HCT116 (cell line): ENCODE results near the gene SOD3. TPM values are rescaled to one million over a fixed set of nuclear protein-coding genes. Genes with fewer than 3 reads are reported as not detected.

ENCODE experiments used
- ATAC-seq: fragments of 200-7000 bp; cut with Tn5 transposase; 2 replicates; pipeline ENCODE4 v1.9.1; 2020; ENCODE audit warnings: mild to moderate bottlenecking, moderate library complexity
- BruUV-seq: library from RNA; stranded (reverse); fragments of 400-500 nt; replicated peaks from 2 replicates; lab custom pipeline; 2021; lab: Mats Ljungman, UMichigan
- CTCF ChIA-PET: fragments of 300-600 bp; sonication (Branson Sonifier 250); formaldehyde crosslinking; loops from one replicate; lab custom pipeline; 2021; ENCODE audit warnings: antibody characterized with exemption; lab: Charles Lee
- POLR2A ChIA-PET: fragments of 300-600, 350-600 bp; sonication (Branson Sonifier 250); formaldehyde crosslinking; loops from one replicate; lab custom pipeline; 2021; ENCODE audit warnings: antibody characterized with exemption; lab: Charles Lee
- RAD21 ChIA-PET, 2 experiments: fragments of 300-600 bp; sonication (Branson Sonifier 250); formaldehyde crosslinking; loops; one replicate each; lab custom pipeline; 2023; ENCODE audit warnings: low total read pairs in 2 of 2; ENCODE audit not compliant: uncharacterized antibody in 2 of 2, unreplicated experiment in 2 of 2, low non-redundant PET in 1 of 2; lab: Charles Lee
- DNase-seq: peaks from one replicate; pipeline ENCODE4 v3.0.0-alpha.2; 2010; ENCODE audit warnings: low read depth, low spot score
- H2AFZ ChIP-seq: fragments of 200-600 bp; shearing (Covaris generic), sonication (generic); 2 replicates; pipeline ENCODE4 v1.6.1; 2017; ENCODE audit warnings: low read depth, mixed run types, mixed read lengths, antibody characterized with exemption, low read length; ENCODE audit not compliant: poor library complexity, severe bottlenecking
- H3K27ac ChIP-seq: 2 replicates; pipeline ENCODE4 v1.5.1; 2012; ENCODE audit warnings: low read depth, low read length
- H3K27me3 ChIP-seq: fragments of 200-600 bp; sonication (generic); 2 replicates; pipeline ENCODE4 v1.6.1; 2016; ENCODE audit warnings: mixed run types, low read length, mixed read lengths; ENCODE audit not compliant: insufficient read depth
- H3K36me3 ChIP-seq, 2 experiments: fragments of 200-500 bp in 1 of 2; fragments of 200-600 bp in 1 of 2; sonication (Bioruptor generic) in 1 of 2; sonication (generic) in 1 of 2; 2 replicates each; pipeline versions ENCODE4 v1.5.1 to v1.6.1; 2014 to 2016; ENCODE audit warnings: low read length in 2 of 2, inconsistent platforms in 1 of 2, mixed read lengths in 1 of 2, mixed run types in 1 of 2; ENCODE audit not compliant: insufficient read depth in 2 of 2, control insufficient read depth in 1 of 2
- H3K4me1 ChIP-seq, 2 experiments: fragments of 200-600 bp in 1 of 2; sonication (generic) in 1 of 2; 2 replicates each; pipeline versions ENCODE4 v1.5.1 to v1.6.1; 2012 to 2017; ENCODE audit warnings: low read length in 2 of 2, inconsistent platforms in 1 of 2, mild to moderate bottlenecking in 1 of 2, mixed read lengths in 1 of 2, mixed run types in 1 of 2, moderate library complexity in 1 of 2; ENCODE audit not compliant: insufficient read depth in 2 of 2, control insufficient read depth in 1 of 2
- H3K4me2 ChIP-seq: fragments of 200-600 bp; sonication (generic); 2 replicates; pipeline ENCODE4 v1.6.1; 2017; ENCODE audit warnings: mixed run types, low read length, mixed read lengths
- H3K4me3 ChIP-seq, 2 experiments: fragments of 200-600 bp in 1 of 2; sonication (generic) in 1 of 2; replicated peaks in 1 of 2; 2 replicates each; pipeline ENCODE4 v1.5.1; 2011 to 2016; ENCODE audit warnings: low read length in 2 of 2, control low read depth in 1 of 2, low read depth in 1 of 2, mild to moderate bottlenecking in 1 of 2, mixed read lengths in 1 of 2, mixed run types in 1 of 2
- H3K79me2 ChIP-seq: fragments of 200-600 bp; sonication (generic); 2 replicates; pipeline ENCODE4 v1.6.1; 2017; ENCODE audit warnings: mild to moderate bottlenecking, mixed run types, low read length, moderate library complexity, mixed read lengths; ENCODE audit not compliant: insufficient read depth
- H3K9ac ChIP-seq: fragments of 200-600 bp; sonication (generic); 2 replicates; pipeline ENCODE4 v1.6.1; 2016; ENCODE audit warnings: low read length, mixed read lengths
- H3K9me2 ChIP-seq: fragments of 200-600 bp; sonication (generic), shearing (Covaris generic); 2 replicates; pipeline ENCODE4 v1.6.1; 2017; ENCODE audit warnings: mixed run types, mild to moderate bottlenecking, moderate library complexity; ENCODE audit not compliant: insufficient read depth
- H3K9me3 ChIP-seq, 2 experiments: fragments of 200-500 bp in 1 of 2; fragments of 200-600 bp in 1 of 2; sonication (Bioruptor generic) in 1 of 2; sonication (generic) in 1 of 2; 2 replicates each; pipeline ENCODE4 v1.6.1; 2014 to 2017; ENCODE audit warnings: low read length in 2 of 2, mixed read lengths in 2 of 2, inconsistent platforms in 1 of 2, low read depth in 1 of 2, mild to moderate bottlenecking in 1 of 2, mixed run types in 1 of 2, moderate library complexity in 1 of 2; ENCODE audit not compliant: control insufficient read depth in 1 of 2, insufficient read depth in 1 of 2
- H4K20me1 ChIP-seq: fragments of 200-600 bp; sonication (generic), shearing (Covaris generic); 2 replicates; pipeline ENCODE4 v1.6.1; 2017; ENCODE audit warnings: mixed run types, mild to moderate bottlenecking, moderate library complexity; ENCODE audit not compliant: insufficient read depth
- CBX3 ChIP-seq: IDR thresholded peaks from 2 replicates; pipeline ENCODE4 v1.6.1; 2012; ENCODE audit warnings: low read depth
- CTCF ChIP-seq, 3 experiments: fragments of 200-600 bp in 1 of 3; sonication (generic) in 1 of 3; IDR thresholded peaks in 2 of 3; conservative IDR thresholded peaks in 1 of 3; 2 replicates each; pipeline ENCODE4 v1.5.1; 2012 to 2017; ENCODE audit warnings: low read depth in 2 of 3, low read length in 2 of 3, antibody characterized with exemption in 1 of 3, borderline replicate concordance in 1 of 3, control low read depth in 1 of 3, mild to moderate bottlenecking in 1 of 3, mixed read lengths in 1 of 3, mixed run types in 1 of 3, moderate library complexity in 1 of 3; ENCODE audit not compliant: insufficient read depth in 1 of 3
- POLR2A ChIP-seq: IDR thresholded peaks from 2 replicates; pipeline ENCODE4 v1.7.0; 2011; ENCODE audit warnings: borderline replicate concordance; ENCODE audit not compliant: insufficient read depth, insufficient read length; ENCODE audit errors: extremely low read depth
- POLR2AphosphoS5 ChIP-seq: IDR thresholded peaks from 2 replicates; pipeline ENCODE4 v1.6.1; 2011; ENCODE audit warnings: mild to moderate bottlenecking, low read depth, low read length, moderate library complexity
- RAD21 ChIP-seq: IDR thresholded peaks from 2 replicates; pipeline ENCODE4 v1.6.1; 2012; ENCODE audit warnings: low read depth, mild to moderate bottlenecking
- SRF ChIP-seq: IDR thresholded peaks from 2 replicates; pipeline ENCODE4 v1.6.1; 2012; ENCODE audit warnings: low read depth
- intact Hi-C: fragments of 100-400 bp; cut with micrococcal nuclease; formaldehyde crosslinking; loops from 2 replicates; pipeline ENCODE4 v1.10.0; 2022
- total RNA-seq: library from RNA; stranded (reverse); gene quantifications from one replicate; pipeline ENCODE4 v1.2.1, GENCODE V29; 2021; ENCODE audit not compliant: unreplicated experiment

The SOD3 gene
- total RNA-seq, 1 experiment from 2014 or later: 0.25 TPM

GRCh38 chr4:24792552-24792951, 2.8 kb upstream of the SOD3 start:
- no peaks in the 10 kb centered on the region for H4K20me1 ChIP-seq
- ATAC-seq (no peak), DNase-seq (no peak)
- peaks cover 15% of the 10 kb centered on the region; the same call in 1 of the 2 replicates for H3K27me3 ChIP-seq
- H3K79me2 ChIP-seq: no peaks in the 10 kb centered on the region
- no peak overlapping the region for H3K9ac ChIP-seq
- no peaks in the 10 kb centered on the region for H3K4me1 ChIP-seq
- POLR2A ChIA-PET: no interaction called here
- H3K4me3 ChIP-seq: no peak overlapping the region
- no peak overlapping the region for H2AFZ ChIP-seq
- no peaks in the 10 kb centered on the region for H3K36me3 ChIP-seq
- no TSS peak for BruUV-seq
- H3K27ac ChIP-seq: no peak overlapping the region
- RAD21 ChIA-PET: no interaction called here
- TF ChIP-seq RAD21 (no peak), CBX3 (no peak), POLR2A (no peak)
- no peaks in the 10 kb centered on the region for H3K9me3 ChIP-seq
- no peak overlapping the region for H3K4me2 ChIP-seq
- no peaks in the 10 kb centered on the region for H3K9me2 ChIP-seq
- intact Hi-C loops: loop anchor here (10.0 kb wide), 1 partner anchor 308 kb away; no protein-coding TSS in a partner anchor
- CTCF ChIA-PET: no interaction called here

- no peak overlapping the region for H2AFZ ChIP-seq
- no peak overlapping the region for H3K27ac ChIP-seq
- ATAC-seq: peak; percentile 76
- DNase-seq: peak; percentile 8
- CTCF ChIA-PET: interaction anchor here (0.6 to 1.4 kb wide), 3 partner anchors 10 to 315 kb away, joined by 3 to 4 read pairs (median 4); no protein-coding TSS in a partner anchor
- POLR2A ChIA-PET: no interaction called here
- RAD21 ChIA-PET: no interaction called here
- H3K9ac ChIP-seq: no peak overlapping the region
- no peaks in the 10 kb centered on the region for H3K9me2 ChIP-seq
- no peaks in the 10 kb centered on the region for H4K20me1 ChIP-seq
- no peak overlapping the region for H3K4me2 ChIP-seq
- TF ChIP-seq SRF (no peak), CTCF (IDR thresholded peaks at IDR 0.05 in 2 of 3, conservative IDR thresholded peaks at IDR 0.05 in 1 of 3; ENCODE audit: borderline replicate concordance in 1 of 3, insufficient read depth in 1 of 3, low read depth in 2 of 3, low read length in 2 of 3) (peak; percentile 18 to 41 (median 40); a peak in 5 of 6 replicates), RAD21 (peak; percentile 49), POLR2AphosphoS5 (no peak)
- no peak overlapping the region for H3K4me3 ChIP-seq
- no peaks in the 10 kb centered on the region for H3K4me1 ChIP-seq
- no peaks in the 10 kb centered on the region for H3K9me3 ChIP-seq
- intact Hi-C loops: loop anchor here (10.0 kb wide), 1 partner anchor 309 kb away; no protein-coding TSS in a partner anchor
- peaks cover 15% of the 10 kb centered on the region; the same call in 1 of the 2 replicates for H3K27me3 ChIP-seq
- H3K79me2 ChIP-seq: no peaks in the 10 kb centered on the region
- H3K36me3 ChIP-seq: no peaks in the 10 kb centered on the region
- no TSS peak for BruUV-seq
These were observed 2.0 kb upstream of the SOD3 start for GRCh38 chr4:24793219-24794005.
